GM19455 (cell line): ENCODE measurements around the gene LOXL1.
"Not testable (repeated sequence)": the region's sequence is repeated elsewhere in the genome, so short reads cannot be mapped to it uniquely, and the experiment has no call there.

ENCODE experiments used
- ATAC-seq: cut with Tn5 transposase; IDR thresholded peaks from one replicate; pipeline ENCODE4 v1.9.1; 2021; ENCODE audit not compliant: unreplicated experiment

LOXL1 gene

DNA sequence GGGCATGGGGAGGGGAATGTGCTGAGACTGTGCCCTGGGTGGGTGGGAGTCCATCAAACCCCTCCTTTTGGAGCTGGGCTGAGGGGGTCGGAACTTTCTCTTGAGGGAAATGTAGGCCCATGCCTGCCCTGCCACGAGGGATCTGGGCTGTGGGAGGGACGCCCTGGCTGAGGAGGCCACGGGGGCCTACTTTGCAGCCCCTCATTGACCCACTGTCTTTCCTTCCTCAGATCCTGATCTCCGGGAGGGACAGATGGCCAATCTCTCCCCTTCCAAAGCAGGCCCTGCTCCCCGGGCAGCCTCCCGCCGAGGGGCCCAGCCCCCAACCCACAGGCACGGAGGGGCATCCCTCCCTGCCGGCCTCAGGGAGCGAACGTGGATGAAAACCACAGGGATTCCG, 25.3 kb downstream of the LOXL1 start:
- ATAC-seq: no peak

DNA sequence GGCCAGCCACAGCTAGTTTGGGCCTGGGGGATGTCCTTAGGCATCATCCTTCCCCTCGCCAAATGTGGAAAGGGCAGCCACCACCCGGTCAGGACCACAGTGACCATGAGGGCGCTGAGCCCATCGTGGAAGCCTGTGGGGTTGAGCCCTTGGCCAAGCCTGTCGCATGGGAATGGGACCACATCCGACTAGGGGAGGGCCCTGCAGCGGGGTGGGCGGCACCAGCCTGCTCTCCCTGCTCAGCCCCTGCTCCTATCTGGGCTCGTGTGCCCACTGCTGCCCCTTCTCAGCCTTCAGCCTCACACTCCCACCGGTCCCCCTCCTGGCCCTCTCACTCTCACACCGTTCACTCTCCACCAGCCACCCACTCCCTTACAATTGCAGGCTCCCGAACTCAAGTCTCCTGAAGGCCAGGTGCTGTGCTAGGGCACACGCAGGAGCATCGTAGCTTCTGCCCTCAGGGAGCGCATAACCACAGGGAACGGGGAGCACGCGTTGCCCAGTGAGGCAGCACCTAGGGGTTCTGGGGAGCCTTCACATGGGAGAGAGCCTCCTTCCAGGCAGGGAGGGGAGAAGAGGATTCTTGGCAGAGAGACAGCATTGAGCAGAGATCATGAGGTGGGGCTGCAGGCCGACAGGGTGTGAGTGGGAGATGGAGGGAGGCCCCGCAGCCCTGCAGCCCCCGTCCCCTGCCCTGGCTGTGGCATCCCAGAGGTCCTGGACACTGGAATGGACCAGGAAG, 26.1 kb downstream of the LOXL1 start:
- no peak for ATAC-seq

DNA sequence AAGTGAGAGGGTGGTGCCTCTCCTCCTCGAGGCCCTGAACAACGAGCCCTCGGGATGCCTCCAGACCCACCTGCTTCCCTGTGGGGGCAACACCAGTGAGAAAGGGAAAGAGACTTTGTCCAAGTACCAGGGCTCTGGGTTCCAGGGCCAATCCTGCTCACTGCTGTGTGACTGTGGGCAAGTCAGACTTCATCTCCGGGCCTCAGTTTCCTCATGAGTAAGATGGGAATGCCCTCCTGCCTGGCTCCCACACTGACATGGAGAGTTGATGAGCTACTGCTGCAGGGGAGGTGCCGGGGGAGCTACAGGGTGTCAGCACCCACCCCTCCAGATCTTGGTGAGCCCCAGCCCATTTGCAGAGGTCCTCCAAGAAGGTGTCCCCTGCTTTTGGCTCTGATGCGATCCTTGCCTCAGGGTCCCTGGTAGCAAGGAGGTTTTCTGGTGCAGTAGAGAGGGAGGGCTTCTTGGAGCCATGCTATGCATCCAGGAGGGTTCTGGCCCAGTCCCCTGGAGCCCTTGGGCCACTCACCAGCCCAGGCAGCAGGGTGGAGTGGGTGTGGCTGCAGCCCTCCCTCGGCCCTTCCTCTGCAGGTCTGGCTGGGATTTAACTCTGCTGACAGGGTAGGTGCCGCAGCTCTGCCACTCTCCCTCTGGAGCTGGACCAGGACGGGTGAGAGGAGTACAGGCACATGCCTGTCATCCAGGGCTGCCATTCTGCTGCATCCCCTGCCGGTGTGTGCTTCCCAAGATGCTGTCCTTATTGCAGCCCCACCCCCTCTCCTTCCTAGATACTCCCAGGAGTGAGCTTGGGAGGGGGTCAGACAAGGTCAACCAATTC, 26.9 kb downstream of the LOXL1 start:
- ATAC-seq: no peak

DNA sequence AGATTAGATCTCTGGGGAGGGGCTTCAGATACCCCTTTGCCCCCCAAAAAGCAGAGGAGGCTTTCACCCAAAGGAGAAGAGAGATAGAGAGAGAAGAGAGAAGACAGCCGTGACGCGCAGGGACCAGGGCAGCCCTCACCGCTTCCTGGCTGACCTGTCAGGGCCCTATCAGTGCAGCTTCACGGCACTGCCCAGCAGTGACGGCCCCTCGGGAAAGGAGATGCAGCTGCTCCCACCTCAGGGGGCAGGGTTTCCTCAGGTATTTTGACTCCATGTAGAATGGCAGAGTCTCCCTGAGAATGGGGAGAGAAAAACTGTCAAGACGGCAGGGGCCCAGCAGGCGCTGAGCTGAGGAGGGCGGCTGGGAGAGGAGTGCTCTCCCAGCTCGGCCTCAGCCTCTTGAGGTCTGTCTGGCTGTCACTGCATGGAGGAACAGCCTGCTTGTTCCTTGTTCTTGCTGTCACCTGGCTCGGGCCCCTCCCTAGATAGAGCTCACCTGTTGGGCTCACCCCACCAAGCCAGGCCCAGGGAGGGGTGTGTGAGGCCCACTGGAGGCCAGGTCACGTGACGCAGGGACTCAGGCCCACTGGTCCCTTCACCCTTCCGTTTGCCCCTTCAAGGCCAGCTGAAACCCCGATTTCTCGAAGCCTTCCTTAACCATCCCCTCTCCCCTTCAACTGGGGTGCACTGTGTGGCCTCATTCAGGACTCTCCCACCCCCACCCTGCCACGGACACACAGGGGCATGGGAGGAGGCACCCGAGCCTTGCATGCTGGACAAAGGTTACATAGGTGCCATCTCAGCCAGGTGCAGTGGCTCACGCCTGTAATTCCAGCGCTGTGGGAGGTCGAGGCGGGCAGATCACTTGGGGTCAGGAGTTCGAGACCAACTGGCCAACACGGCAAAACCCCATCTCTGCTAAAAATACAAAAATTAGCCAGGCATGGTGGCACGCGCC, 28.2 kb downstream of the LOXL1 start:
- ATAC-seq: no peak

DNA sequence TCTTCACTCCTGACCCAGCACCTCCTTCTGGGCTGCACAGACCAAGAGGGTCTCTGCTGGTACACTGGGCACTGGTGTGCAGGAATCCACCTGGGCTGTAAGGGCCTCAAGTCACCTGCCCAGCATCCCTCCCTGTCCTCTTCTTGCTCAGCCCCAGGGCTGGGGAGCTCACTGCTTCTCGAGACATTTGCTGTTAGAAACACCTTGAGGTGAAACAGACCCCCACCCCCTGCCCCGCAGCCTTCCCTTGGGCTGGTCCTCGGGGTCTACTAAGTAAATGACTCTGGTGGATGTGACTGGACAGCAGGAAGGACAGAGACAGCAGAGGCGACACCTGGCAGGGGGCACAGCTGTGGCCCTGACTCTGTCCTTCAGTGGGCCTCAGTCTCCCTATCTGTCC, 29.1 kb downstream of the LOXL1 start:
- ATAC-seq: no peak

DNA sequence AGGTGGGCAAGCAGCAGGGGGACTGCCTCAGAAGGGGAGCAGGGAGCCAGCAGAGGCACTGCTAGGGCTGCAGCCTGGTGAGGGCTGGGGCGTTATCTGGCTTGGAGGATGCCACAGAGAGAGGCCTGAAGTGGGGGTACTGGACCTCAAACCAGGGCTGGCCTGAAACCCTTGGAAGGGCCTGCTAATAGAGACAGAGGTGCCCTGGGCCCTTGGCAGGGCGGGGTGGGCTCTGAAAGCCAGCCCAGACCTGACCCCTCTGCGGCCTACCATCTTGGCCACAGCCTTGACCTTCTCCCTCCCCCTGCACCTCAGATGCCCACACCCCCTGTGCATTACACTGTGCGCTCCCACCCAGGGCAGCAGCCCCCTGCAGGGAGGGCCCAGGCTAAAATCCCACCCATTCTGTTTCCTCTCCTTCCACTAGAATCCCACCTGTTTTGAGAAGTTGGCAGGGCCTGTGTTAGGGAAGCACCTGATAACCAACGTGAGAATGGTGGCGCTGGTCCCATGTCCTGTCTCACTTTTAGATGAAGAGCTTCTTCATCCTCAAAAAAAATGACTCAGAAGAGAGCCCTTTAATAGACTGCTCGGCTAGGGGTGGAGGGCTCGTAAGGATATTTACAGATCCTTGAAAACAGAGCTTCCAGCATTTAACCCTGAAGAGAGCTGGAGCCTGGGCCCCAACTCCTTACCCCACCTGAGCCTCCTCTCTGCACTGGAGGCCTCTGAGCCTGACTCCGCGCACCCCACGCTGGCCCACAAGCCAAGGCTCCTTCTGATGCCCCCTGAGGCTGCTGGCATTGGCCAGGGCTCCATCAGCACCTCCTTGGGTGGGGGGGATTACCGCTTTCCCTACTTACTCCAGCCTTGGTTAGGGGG, 29.8 kb downstream of the LOXL1 start:
- no peak for ATAC-seq

DNA sequence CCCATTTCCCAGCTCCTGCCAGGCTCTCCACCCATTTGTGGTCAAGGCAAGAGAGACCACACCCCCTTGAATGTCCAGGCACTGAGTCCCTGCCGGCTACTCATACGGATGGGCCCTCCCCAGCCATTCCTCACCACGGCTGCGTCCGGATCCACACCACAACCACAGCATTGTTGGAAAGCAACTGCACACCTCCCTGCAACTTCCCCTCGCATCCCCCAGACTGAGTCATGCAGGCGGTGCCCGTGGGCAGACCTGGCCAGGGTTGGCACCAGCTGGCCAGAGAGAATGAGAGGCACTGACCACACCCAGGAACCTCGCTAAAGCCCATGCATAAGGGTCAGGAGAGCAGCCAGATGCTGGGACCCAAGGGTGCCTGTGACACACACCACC, 30.5 kb downstream of the LOXL1 start:
- ATAC-seq: no peak

DNA sequence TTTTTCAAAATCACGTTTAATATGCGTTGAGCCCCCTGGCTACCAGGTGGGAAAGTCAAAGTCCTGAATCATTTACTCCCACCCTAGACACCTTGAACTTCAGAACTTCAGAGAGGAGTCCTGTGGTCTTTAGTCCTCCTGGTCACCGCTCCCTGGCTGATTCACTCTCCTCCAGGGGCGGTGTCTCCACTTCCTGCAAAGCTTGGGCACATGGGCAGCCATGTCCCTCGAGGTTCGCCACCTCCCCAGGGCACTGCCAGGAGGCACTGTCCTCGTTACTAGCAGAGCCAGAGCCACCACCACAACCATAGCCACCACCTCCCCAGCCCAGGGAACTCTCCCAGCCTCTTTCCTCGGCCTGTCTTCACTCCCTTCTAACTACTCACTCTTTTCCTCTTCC, 31.0 kb downstream of the LOXL1 start:
- no peak for ATAC-seq

DNA sequence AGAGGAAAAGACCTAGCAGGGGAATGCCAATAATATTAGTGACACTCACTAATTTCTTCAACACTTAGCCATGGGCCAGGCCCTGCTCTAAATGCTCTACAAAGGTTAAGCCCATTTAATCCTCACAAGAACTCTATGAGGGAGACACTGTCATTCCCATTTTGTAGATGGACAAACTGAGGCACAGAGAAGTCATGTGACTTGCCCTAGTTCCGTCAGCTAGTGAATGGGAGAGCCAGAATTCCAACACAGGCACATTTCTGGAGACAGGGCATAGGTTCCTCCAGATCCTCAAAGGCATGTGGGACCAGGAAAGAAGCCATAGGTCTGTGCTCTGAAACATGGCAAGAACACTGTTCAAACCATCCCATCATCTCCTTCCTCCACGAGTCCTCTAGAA, 31.5 kb downstream of the LOXL1 start:
- ATAC-seq: no peak

DNA sequence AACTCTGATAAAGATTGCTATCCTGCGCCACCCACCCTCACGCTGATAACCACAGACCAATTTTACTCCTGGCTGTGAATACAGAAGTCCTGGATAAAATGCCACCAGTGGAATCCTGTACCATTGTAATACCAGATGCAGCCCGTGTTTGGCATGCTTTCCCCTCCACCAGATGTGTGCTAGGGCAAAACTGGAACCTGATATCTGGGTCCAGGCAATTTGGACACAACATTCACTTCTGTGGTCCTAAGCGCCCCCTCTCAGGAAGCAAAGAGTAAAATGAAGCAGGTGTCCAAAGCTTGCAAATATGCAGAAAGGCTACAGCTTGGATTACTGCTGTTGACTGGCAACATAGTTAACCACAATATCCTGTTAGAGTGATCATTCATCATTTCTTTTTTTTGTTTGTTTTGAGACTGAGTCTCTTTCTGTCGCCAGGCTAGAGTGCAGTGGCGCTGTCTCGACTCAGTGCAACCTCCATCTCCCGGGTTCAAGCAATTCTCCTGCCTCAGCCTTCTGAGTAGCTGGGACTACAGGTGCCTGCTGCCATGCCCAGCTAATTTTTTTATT, 32.8 kb downstream of the LOXL1 start:
- no peak for ATAC-seq

DNA sequence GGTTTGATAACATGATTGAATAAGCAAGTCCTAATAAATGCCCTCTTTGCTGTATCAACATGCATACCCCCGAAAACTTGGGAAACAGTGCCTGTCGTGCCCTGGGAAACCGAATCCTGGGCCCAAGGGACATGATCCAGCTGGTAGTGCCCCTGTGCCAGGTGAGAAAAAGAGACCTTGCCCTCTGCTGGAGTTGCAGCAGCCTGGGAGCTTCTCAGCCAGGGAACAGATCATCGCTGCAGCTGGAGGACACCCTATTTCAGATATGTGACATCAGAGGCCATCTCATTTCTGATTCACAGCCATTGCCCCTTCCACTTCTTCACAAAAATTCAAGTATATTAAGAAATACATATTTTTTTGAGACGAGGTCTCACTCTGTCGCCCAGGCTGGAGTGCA, 33.5 kb downstream of the LOXL1 start:
- ATAC-seq: no peak

DNA sequence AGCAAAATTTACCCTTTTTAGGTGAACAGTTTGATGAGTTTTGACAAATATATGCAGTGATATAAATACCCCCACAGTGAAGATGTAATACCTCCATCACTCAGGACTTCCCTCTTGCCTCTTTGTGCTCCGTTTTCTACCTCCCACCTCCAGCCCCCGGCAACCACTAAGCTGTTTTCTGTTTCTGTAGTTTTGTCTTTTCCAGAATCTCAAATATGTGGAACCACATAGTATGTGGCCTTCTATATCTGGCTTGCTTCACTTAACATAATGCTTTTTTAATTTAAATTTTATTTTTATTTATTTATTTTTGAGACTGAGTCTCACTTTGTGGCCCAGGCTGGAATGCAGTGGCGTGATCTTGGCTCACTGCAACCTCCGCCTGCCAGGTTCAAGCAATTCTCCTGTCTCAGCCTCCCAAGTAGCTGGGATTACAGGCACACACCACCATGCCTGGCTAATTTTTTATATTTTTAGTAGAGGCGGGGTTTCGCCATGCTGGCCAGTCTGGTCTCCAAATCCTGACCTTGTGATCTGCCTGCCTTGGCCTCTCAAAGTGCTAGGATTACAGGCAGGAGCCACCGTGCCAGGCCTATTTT, 34.3 kb downstream of the LOXL1 start:
- ATAC-seq: not testable (repeated sequence)

DNA sequence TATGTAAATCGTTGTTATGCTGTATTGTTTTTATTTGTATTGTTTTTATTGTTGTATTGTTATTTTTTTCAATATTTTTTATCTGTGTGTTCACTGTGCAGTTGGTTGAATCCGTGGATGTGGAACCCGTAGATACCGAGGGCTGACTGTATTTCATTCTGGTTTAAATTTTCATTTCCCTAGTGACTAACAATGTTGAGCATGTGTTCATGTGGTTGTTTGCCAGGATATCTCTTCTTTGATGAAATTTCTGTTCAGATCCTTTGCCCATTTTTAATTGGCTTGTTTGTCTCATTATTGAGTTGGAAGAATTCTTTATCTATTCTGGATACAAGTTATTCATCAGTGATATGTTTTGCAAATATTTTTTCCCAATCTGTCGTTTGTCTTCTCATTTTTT, 36.2 kb downstream of the LOXL1 start:
- no peak for ATAC-seq

DNA sequence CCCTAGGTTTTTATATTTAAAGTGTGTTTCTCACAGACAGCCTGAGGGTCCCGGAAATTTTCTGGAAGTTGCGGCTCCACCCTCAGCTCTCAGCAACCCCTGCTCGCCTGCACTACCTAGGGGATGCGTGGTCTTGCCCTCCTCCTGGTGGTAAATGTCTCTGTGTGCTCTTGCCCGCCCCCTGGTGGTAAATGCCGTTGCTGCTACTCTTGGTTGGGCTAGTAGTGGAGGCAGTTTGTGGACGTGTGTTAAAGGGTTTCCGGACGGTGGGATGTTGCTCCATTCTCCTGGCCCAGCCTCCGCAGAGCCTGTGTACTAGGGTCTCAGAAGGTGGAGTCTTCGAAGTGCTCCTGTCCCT, 38.5 kb downstream of the LOXL1 start:
- ATAC-seq: peak; percentile 76

DNA sequence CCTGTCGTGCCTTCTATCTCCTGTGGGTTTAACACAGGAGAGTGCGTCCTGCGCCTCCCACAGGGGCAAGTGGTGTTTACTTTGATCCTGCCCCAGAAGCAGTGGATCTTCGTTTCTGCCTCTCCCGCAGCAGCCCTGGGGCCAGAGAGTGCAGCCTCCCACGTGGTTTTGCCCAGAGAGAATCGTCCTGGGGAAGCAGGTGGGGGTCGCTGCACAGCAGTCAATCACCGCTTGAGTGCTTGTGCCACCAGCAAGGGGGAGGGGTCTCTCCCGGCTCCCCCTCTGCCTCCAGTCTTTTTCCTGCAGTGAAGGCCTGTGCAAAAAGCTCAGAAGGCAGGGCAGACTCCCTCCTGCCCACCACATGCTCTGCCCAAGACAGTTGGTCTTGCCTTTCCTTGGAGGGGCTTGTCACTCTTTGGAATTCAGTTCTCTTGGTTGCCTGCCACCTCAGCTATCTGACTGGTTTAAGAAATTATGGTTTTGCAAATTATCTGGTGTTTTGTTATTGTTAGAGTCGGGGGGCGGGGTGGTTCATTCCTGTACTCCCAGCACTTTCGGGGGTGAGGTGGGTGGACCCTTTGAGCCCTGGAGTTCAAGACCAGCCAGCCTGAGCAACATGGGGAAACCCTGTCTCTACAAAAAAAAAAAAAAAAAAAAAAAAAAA, 39.0 kb downstream of the LOXL1 start:
- peak; percentile 18 for ATAC-seq

DNA sequence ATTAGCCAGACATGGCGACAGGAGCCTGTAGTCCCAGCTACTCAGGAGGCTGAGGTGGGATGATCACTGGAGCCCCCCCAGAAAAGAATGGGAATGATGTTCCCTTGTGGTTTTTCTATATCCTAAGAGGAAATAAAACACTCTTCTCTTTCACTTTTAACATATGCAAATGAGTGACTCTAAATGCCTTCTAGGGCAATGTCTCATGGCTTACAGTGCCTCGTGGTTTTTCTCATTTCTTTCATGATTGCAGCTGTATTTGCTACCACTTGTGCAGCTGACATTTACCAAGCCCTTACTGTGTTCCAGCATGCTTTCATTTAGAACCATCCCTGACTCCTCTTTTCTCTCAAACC, 39.5 kb downstream of the LOXL1 start:
- ATAC-seq: no peak

DNA sequence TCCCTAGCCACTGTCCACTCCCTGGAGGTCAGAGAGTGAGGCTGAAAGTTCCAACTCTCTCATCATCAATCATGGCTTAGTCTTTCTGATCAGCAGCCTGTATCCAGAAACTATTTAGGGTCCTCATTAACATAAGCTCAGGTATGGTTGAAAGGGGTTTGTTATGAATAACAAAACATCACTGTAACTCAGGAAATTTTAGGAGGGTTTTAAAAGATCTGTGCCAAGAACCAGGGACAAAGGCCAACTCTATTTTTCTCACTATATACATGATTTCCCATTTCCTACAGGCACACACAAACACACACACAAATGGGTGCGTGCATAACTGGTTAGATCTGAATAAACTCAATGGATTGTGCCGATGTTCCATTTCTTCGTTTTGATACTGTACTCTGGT, 42.2 kb downstream of the LOXL1 start:
- no peak for ATAC-seq

DNA sequence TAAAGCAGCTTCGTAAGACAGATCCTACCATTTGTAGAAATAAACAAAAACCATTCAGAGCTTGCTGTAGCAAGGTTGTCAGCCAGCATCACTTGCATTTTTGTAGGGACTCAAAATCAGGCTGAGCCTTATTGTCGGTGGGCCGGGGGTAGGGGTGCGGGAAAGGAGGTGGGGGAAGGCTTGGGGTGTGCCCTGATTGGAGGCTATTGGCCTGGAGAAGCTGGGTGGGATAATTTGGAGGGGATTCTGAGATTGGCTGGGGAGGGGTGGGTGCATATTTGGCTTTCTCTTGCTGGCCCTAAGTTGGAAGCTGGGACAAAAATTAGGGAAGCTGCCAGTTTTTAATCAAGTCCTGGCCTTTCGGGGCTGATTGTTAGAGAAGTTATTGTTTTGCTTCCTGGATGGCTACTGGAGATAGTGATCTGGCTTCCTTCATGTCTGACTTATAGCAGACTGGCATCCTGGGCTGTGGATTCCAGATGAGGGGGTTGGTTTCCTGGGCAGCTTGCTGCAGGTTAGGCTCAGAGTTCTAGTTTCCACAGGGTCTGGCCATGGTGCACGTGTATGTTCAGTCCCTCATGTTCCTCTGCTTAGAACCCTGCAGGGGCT, 43.0 kb downstream of the LOXL1 start:
- no peak for ATAC-seq
